NCI-H1417 treated with DMSO at 0.1 percent for 48 hours (cell line): ENCODE measurements around the gene CUL7.
"Not testable (repeated sequence)": the region's sequence is repeated elsewhere in the genome, so short reads cannot be mapped to it uniquely, and the experiment has no call there.

ENCODE experiments used
- DNase-seq: peaks from one replicate; lab custom pipeline; 2025; lab: John Stamatoyannopoulos, UW

Gene CUL7

GRCh38 chr6:43045371-43045930 lies 8.2 kb downstream of the CUL7 start:
- no peak for DNase-seq

- no peak for DNase-seq
Observed at GRCh38 chr6:43043310-43043709, 10.3 kb downstream of the CUL7 start.

- DNase-seq, result not testable (repeated sequence)
Observed at GRCh38 chr6:43041475-43041874, 12.2 kb downstream of the CUL7 start.

- DNase-seq, result no peak
Observed at GRCh38 chr6:43040542-43041257, 13.0 kb downstream of the CUL7 start.

GRCh38 chr6:43038727-43039126 lies 14.9 kb downstream of the CUL7 start:
- DNase-seq, result no peak

GRCh38 chr6:43037706-43038105 lies 15.9 kb downstream of the CUL7 start:
- DNase-seq, result no peak

- DNase-seq, result no peak
Observed at GRCh38 chr6:43037197-43037596, 16.5 kb downstream of the CUL7 start.

GRCh38 chr6:43036712-43037111 lies 16.9 kb downstream of the CUL7 start:
- no peak for DNase-seq

GRCh38 chr6:43035495-43036194 lies 18.0 kb downstream of the CUL7 start:
- no peak for DNase-seq

- DNase-seq, result no peak
Observed at GRCh38 chr6:43034190-43034525, 19.5 kb downstream of the CUL7 start.

- DNase-seq, result no peak
Observed at GRCh38 chr6:43033496-43034189, 20.0 kb downstream of the CUL7 start.

- DNase-seq, result no peak
Observed at GRCh38 chr6:43032326-43032725, 21.3 kb downstream of the CUL7 start.

GRCh38 chr6:43029120-43029519 lies 24.5 kb downstream of the CUL7 start:
- no peak for DNase-seq

GRCh38 chr6:43026365-43026764 lies 27.3 kb downstream of the CUL7 start:
- DNase-seq, result no peak

GRCh38 chr6:43024436-43024835 lies 29.2 kb downstream of the CUL7 start:
- DNase-seq, result no peak

- DNase-seq, result no peak
Observed at GRCh38 chr6:43021270-43022047, 32.2 kb downstream of the CUL7 start, which contains the start of gene RRP36. TSS of gene RRP36 (plus strand) at chr6:43021623. CDS start at chr6:43021655, 32 bp downstream.

- DNase-seq, result no peak
Observed at GRCh38 chr6:43020847-43021246, 32.8 kb downstream of the CUL7 start.

GRCh38 chr6:43020052-43020705 lies 33.5 kb downstream of the CUL7 start:
- DNase-seq, result no peak

- DNase-seq, result no peak
Observed at GRCh38 chr6:43019152-43019551, 34.5 kb downstream of the CUL7 start.

- no peak for DNase-seq
Observed at GRCh38 chr6:43016943-43017334, 36.7 kb downstream of the CUL7 start.

GRCh38 chr6:43016176-43016942 lies 37.3 kb downstream of the CUL7 start:
- DNase-seq, result no peak
